ENCODE measurements around the gene SP140. TPM values are rescaled to one million over a fixed set of nuclear protein-coding genes. Genes with fewer than 3 reads are reported as not detected.

SP140 gene
- total and polyA plus RNA-seq, 2 of the 13 experiments (the other 11 are each of a cell fraction or from before 2014, with no cell fraction given), result 0.57 to 0.80 TPM

DNA sequence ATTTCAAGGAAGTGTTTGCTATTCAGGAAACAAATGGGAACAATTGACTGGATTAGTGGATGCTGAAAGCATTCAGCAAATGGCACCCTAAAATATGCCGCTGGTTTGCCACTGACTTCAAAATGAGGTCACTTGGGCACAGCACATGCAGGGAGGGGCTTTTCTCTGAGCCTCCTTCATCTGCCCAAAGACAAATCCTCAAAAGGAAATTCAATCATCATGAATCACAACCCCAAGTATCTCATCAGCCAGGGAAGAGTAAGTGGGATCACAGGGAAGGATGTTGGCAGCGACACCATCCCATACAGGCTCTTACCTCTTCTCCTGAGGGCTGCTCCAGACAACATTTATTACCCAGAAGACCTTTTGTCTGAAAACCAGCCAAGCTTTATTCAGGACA lies 87.1 kb downstream of the SP140 start:
- Histone ChIP-seq H3K9ac (ENCODE audit: insufficient read depth, low read depth, low read length) (no peak overlapping the region), H2AFZ (ENCODE audit: low read length) (no peak overlapping the region), H3K4me3 (replicated peaks in 1 of 3; ENCODE audit: insufficient read depth in 1 of 3, low read depth in 2 of 3, low read length in 3 of 3) (no peak overlapping the region), H3K36me3 (replicated peaks in 1 of 2; ENCODE audit: control insufficient read depth in 1 of 2, insufficient read depth in 2 of 2, low read length in 2 of 2) (no peaks in the 10 kb centered on the region), H3K27ac (ENCODE audit: extremely low read length, insufficient read depth, low read length) (no peak overlapping the region), H4K20me1 (ENCODE audit: insufficient read depth, low read length) (no peaks in the 10 kb centered on the region), H3K4me1 (ENCODE audit: insufficient read depth, low read length) (no peaks in the 10 kb centered on the region), H3K79me2 (ENCODE audit: insufficient read depth, low read length) (no peaks in the 10 kb centered on the region), H3K4me2 (ENCODE audit: low read depth, low read length) (no peak overlapping the region), H3K9me3 (ENCODE audit: low read length) (no peaks in the 10 kb centered on the region), H3K27me3 (ENCODE audit: control insufficient read depth in 1 of 2, insufficient read depth in 2 of 2, low read length in 2 of 2) (peaks cover 0 to 39% of the 10 kb centered on the region in 2 experiments; a peak in 3 of 5 replicates)
- FAIRE-seq (no peak), ATAC-seq (no peak), DNase-seq (ENCODE audit: low spot score) (no peak)
- no peak for TF ChIP-seq NBN (conservative IDR thresholded peaks at IDR 0.05)
- ChIA-PET POLR2A (interaction anchor here (1.5 to 2.4 kb wide), 2 partner anchors 11 to 14 kb away, joined by 4 to 6 read pairs; partner anchors contain the start of gene SP140L), CTCF (ENCODE audit: low intra/inter-chr PET ratio, low total read pairs) (no interaction called here)
- in situ Hi-C loops (cut with HindIII; ENCODE audit: extremely low pct_ligation_motif_present, low pct_unique_long_range_greater_than_20kb), result no loop called here
- intact Hi-C loops (cut with micrococcal nuclease; ENCODE audit: unreplicated experiment), result no loop called here
- BruUV-seq (replicated peaks), result no TSS peak
- 22% methylated on average over 2 of the region's 2 CpGs for WGBS (ENCODE audit: low lambda C conversion rate)

- TF ChIP-seq, protein P1, sequence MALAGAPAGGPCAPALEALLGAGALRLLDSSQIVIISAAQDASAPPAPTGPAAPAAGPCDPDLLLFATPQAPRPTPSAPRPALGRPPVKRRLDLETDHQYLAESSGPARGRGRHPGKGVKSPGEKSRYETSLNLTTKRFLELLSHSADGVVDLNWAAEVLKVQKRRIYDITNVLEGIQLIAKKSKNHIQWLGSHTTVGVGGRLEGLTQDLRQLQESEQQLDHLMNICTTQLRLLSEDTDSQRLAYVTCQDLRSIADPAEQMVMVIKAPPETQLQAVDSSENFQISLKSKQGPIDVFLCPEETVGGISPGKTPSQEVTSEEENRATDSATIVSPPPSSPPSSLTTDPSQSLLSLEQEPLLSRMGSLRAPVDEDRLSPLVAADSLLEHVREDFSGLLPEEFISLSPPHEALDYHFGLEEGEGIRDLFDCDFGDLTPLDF (CRISPR knock-in tag; IDR thresholded peaks at IDR 0.05), result no peak
- TF ChIP-seq PRDM15 (CRISPR knock-in tag; IDR thresholded peaks at IDR 0.05), result no peak
- ChIA-PET CTCF (ENCODE audit: low intra/inter-chr PET ratio, low total read pairs) (no interaction called here), POLR2A (interaction anchor here (1.5 kb wide), 1 partner anchor 10 kb away, joined by 4 read pairs; the partner anchor contains the start of gene SP140L)
- ATAC-seq (no peak), DNase-seq (ENCODE audit: low spot score) (no peak), FAIRE-seq (no peak)
- Histone ChIP-seq H3K79me2 (ENCODE audit: insufficient read depth, low read length) (no peaks in the 10 kb centered on the region), H3K4me3 (replicated peaks in 1 of 3; ENCODE audit: insufficient read depth in 1 of 3, low read depth in 2 of 3, low read length in 3 of 3) (no peak overlapping the region), H4K20me1 (ENCODE audit: insufficient read depth, low read length) (no peaks in the 10 kb centered on the region), H3K9me3 (ENCODE audit: low read length) (no peaks in the 10 kb centered on the region), H3K36me3 (replicated peaks in 1 of 2; ENCODE audit: control insufficient read depth in 1 of 2, insufficient read depth in 2 of 2, low read length in 2 of 2) (no peaks in the 10 kb centered on the region), H3K9ac (ENCODE audit: insufficient read depth, low read depth, low read length) (no peak overlapping the region), H2AFZ (ENCODE audit: low read length) (no peak overlapping the region), H3K4me1 (ENCODE audit: insufficient read depth, low read length) (no peaks in the 10 kb centered on the region; the same call in 1 of the 2 replicates), H3K27me3 (ENCODE audit: control insufficient read depth in 1 of 2, insufficient read depth in 2 of 2, low read length in 2 of 2) (peaks cover 0 to 18% of the 10 kb centered on the region in 2 experiments; a peak in 1 of 5 replicates), H3K4me2 (ENCODE audit: low read depth, low read length) (no peak overlapping the region), H3K27ac (ENCODE audit: extremely low read length, insufficient read depth, low read length) (no peak overlapping the region)
- WGBS (ENCODE audit: low lambda C conversion rate), result 25% methylated on average over 1 of the region's 3 CpGs
- BruUV-seq (replicated peaks), result no TSS peak
- intact Hi-C loops (cut with micrococcal nuclease; ENCODE audit: unreplicated experiment), result no loop called here
- in situ Hi-C loops (cut with HindIII; ENCODE audit: extremely low pct_ligation_motif_present, low pct_unique_long_range_greater_than_20kb), result no loop called here
Observed at GRCh38 chr2:230317366-230317765, 91.8 kb downstream of the SP140 start.
